Progenitor cell of endocrine pancreas (in vitro differentiated cells): ENCODE results near the gene SHROOM2. TPM values are rescaled to one million over a fixed set of nuclear protein-coding genes. Genes with fewer than 3 reads are reported as not detected.

ENCODE experiments used
- DNase-seq: peaks from one replicate; pipeline ENCODE4 v3.0.0; 2021; ENCODE audit warnings: low spot score; ENCODE audit not compliant: unreplicated experiment
- H3K27ac Mint-ChIP-seq: 2 replicates; pipeline ENCODE4 v1.8.0; 2021; ENCODE audit warnings: mild to moderate bottlenecking, moderate library complexity, mixed read lengths
- H3K27me3 Mint-ChIP-seq: 2 replicates; pipeline ENCODE4 v1.8.0; 2021; ENCODE audit warnings: mixed read lengths
- H3K36me3 Mint-ChIP-seq: 2 replicates; pipeline ENCODE4 v1.8.0; 2022; ENCODE audit warnings: mixed read lengths; ENCODE audit not compliant: insufficient read depth
- H3K4me1 Mint-ChIP-seq: 2 replicates; pipeline ENCODE4 v1.8.0; 2021; ENCODE audit warnings: low read depth, mixed read lengths
- H3K4me3 Mint-ChIP-seq: 2 replicates; pipeline ENCODE4 v1.8.0; 2021; ENCODE audit warnings: low read depth, mild to moderate bottlenecking, moderate library complexity, mixed read lengths
- H3K9me3 Mint-ChIP-seq: 2 replicates; pipeline ENCODE4 v1.8.0; 2021; ENCODE audit warnings: low read depth, mixed read lengths
- CTCF ChIP-seq: fragments of 200-600 bp; sonication (generic); IDR thresholded peaks from one replicate; pipeline ENCODE4 v1.5.0; 2021; ENCODE audit warnings: antibody characterized with exemption, mild to moderate bottlenecking; ENCODE audit not compliant: unreplicated experiment
- total RNA-seq: library from RNA; stranded (reverse); gene quantifications from 2 replicates; pipeline ENCODE4 v1.2.1, GENCODE V29; 2021

The SHROOM2 gene
- total RNA-seq, 1 donor from 2014 or later, result 10.6 TPM

- TF ChIP-seq CTCF, result no peak
Measured at GRCh38 chrX:9772943-9773342, 13.3 kb upstream of the SHROOM2 start.

GRCh38 chrX:9775930-9776329 lies 10.3 kb upstream of the SHROOM2 start:
- no peaks in the 10 kb centered on the region for H3K9me3 Mint-ChIP-seq
- H3K4me1 Mint-ChIP-seq, result no peaks in the 10 kb centered on the region
- no peaks in the 10 kb centered on the region for H3K27me3 Mint-ChIP-seq
- no peak overlapping the region for H3K27ac Mint-ChIP-seq
- DNase-seq, result no peak
- H3K4me3 Mint-ChIP-seq, result no peak overlapping the region
- H3K36me3 Mint-ChIP-seq, result peaks cover 10% of the 10 kb centered on the region
- TF ChIP-seq CTCF, result no peak

More at GRCh38 chrX:9772943-9773342, 13.3 kb upstream of the SHROOM2 start:
- Mint-ChIP-seq H3K4me1 (no peaks in the 10 kb centered on the region), H3K27me3 (no peaks in the 10 kb centered on the region), H3K9me3 (peaks cover 3% of the 10 kb centered on the region), H3K27ac (no peak overlapping the region), H3K36me3 (peaks cover 5% of the 10 kb centered on the region), H3K4me3 (no peak overlapping the region)
- DNase-seq, result no peak

GRCh38 chrX:9781941-9782340 lies 4.3 kb upstream of the SHROOM2 start:
- no peaks in the 10 kb centered on the region for H3K27me3 Mint-ChIP-seq
- DNase-seq, result no peak
- no peaks in the 10 kb centered on the region for H3K9me3 Mint-ChIP-seq
- no peak for TF ChIP-seq CTCF
- H3K4me3 Mint-ChIP-seq, result no peak overlapping the region
- no peaks in the 10 kb centered on the region for H3K4me1 Mint-ChIP-seq
- H3K36me3 Mint-ChIP-seq, result peaks cover 7% of the 10 kb centered on the region
- H3K27ac Mint-ChIP-seq, result no peak overlapping the region

GRCh38 chrX:9784332-9784731 lies 1.9 kb upstream of the SHROOM2 start:
- Mint-ChIP-seq H3K4me3 (peak overlapping the region; percentile 71), H3K4me1 (peaks cover 13% of the 10 kb centered on the region)

GRCh38 chrX:9785254-9785943 lies 830 bp upstream of the SHROOM2 start:
- no peak for DNase-seq
- Mint-ChIP-seq H3K4me1 (peaks cover 14% of the 10 kb centered on the region), H3K4me3 (peak overlapping the region; percentile 71), H3K27me3 (no peaks in the 10 kb centered on the region), H3K27ac (peak overlapping the region; percentile 52), H3K9me3 (no peaks in the 10 kb centered on the region), H3K36me3 (no peaks in the 10 kb centered on the region)
- TF ChIP-seq CTCF, result peak; percentile 11

More at GRCh38 chrX:9784332-9784731, 1.9 kb upstream of the SHROOM2 start:
- H3K27me3 Mint-ChIP-seq, result no peaks in the 10 kb centered on the region
- H3K27ac Mint-ChIP-seq, result no peak overlapping the region
- no peak for TF ChIP-seq CTCF
- H3K9me3 Mint-ChIP-seq, result no peaks in the 10 kb centered on the region
- no peak for DNase-seq
- no peaks in the 10 kb centered on the region for H3K36me3 Mint-ChIP-seq
